ENCODE measurements around the gene PSORS1C2.

The PSORS1C2 gene

GRCh38 chr6:31158863-31159855, 20.3 kb upstream of the PSORS1C2 start:
- H3K4me3 Mint-ChIP-seq = peak overlapping the region; percentile 83
- H3K27ac Mint-ChIP-seq = peak overlapping the region; percentile 59
- H3K9me3 Mint-ChIP-seq = no peaks in the 10 kb centered on the region
- H3K27me3 Mint-ChIP-seq (ENCODE audit: low read depth) = no peaks in the 10 kb centered on the region
- peaks cover 42% of the 10 kb centered on the region for H3K4me1 Mint-ChIP-seq (ENCODE audit: low read depth)
- H3K36me3 Mint-ChIP-seq (ENCODE audit: low read depth) = peaks cover 26% of the 10 kb centered on the region

GRCh38 chr6:31158140-31158862, 19.4 kb upstream of the PSORS1C2 start, which contains the start of gene TCF19:
Gene TCF19, plus strand, starts transcription at chr6:31158589. Its CDS starts 881 bp downstream, at chr6:31159470.
- no peaks in the 10 kb centered on the region for H3K27me3 Mint-ChIP-seq (ENCODE audit: low read depth)
- H3K4me1 Mint-ChIP-seq (ENCODE audit: low read depth) = peaks cover 40% of the 10 kb centered on the region
- no peaks in the 10 kb centered on the region for H3K9me3 Mint-ChIP-seq
- H3K4me3 Mint-ChIP-seq = peak within 1 kb of the TSS; percentile 83
- H3K36me3 Mint-ChIP-seq (ENCODE audit: low read depth) = peaks cover 23% of the 10 kb centered on the region
- peak within 1 kb of the TSS; percentile 59 for H3K27ac Mint-ChIP-seq

GRCh38 chr6:31157513-31158139, 18.8 kb upstream of the PSORS1C2 start, which contains the start of gene CCHCR1:
Gene CCHCR1, minus strand, starts transcription at chr6:31157802. Its CDS starts 202 bp downstream, at chr6:31157600.
- Mint-ChIP-seq H3K4me1 (ENCODE audit: low read depth) (peaks cover 33% of the 10 kb centered on the region), H3K27me3 (ENCODE audit: low read depth) (no peaks in the 10 kb centered on the region), H3K4me3 (peak within 1 kb of the TSS; percentile 83), H3K36me3 (ENCODE audit: low read depth) (peaks cover 17% of the 10 kb centered on the region), H3K27ac (peak within 1 kb of the TSS; percentile 59), H3K9me3 (no peaks in the 10 kb centered on the region)

GRCh38 chr6:31156641-31157040, 17.8 kb upstream of the PSORS1C2 start:
- Mint-ChIP-seq H3K4me3 (peak overlapping the region; percentile 83), H3K27me3 (ENCODE audit: low read depth) (no peaks in the 10 kb centered on the region), H3K27ac (no peak overlapping the region), H3K9me3 (no peaks in the 10 kb centered on the region), H3K4me1 (ENCODE audit: low read depth) (peaks cover 32% of the 10 kb centered on the region), H3K36me3 (ENCODE audit: low read depth) (peaks cover 10% of the 10 kb centered on the region)

GRCh38 chr6:31154436-31154835, 15.6 kb upstream of the PSORS1C2 start:
- H3K4me1 Mint-ChIP-seq (ENCODE audit: low read depth) = peaks cover 18% of the 10 kb centered on the region
- H3K9me3 Mint-ChIP-seq = no peaks in the 10 kb centered on the region
- H3K4me3 Mint-ChIP-seq = no peak overlapping the region
- peaks cover 13% of the 10 kb centered on the region for H3K36me3 Mint-ChIP-seq (ENCODE audit: low read depth)
- H3K27me3 Mint-ChIP-seq (ENCODE audit: low read depth) = no peaks in the 10 kb centered on the region
- peak overlapping the region; percentile 55 for H3K27ac Mint-ChIP-seq

GRCh38 chr6:31152781-31153180, 13.9 kb upstream of the PSORS1C2 start:
- no peak overlapping the region for H3K27ac Mint-ChIP-seq
- no peaks in the 10 kb centered on the region for H3K27me3 Mint-ChIP-seq (ENCODE audit: low read depth)
- no peak overlapping the region for H3K4me3 Mint-ChIP-seq
- peaks cover 12% of the 10 kb centered on the region for H3K4me1 Mint-ChIP-seq (ENCODE audit: low read depth)
- H3K36me3 Mint-ChIP-seq (ENCODE audit: low read depth) = peaks cover 13% of the 10 kb centered on the region
- H3K9me3 Mint-ChIP-seq = no peaks in the 10 kb centered on the region

- Mint-ChIP-seq H3K9me3 (no peaks in the 10 kb centered on the region), H3K4me1 (ENCODE audit: low read depth) (no peaks in the 10 kb centered on the region), H3K4me3 (no peak overlapping the region), H3K36me3 (ENCODE audit: low read depth) (peaks cover 12% of the 10 kb centered on the region), H3K27me3 (ENCODE audit: low read depth) (no peaks in the 10 kb centered on the region), H3K27ac (no peak overlapping the region)
These were observed 11.1 kb upstream of the PSORS1C2 start for GRCh38 chr6:31149827-31150447.

- Mint-ChIP-seq H3K4me1 (ENCODE audit: low read depth) (no peaks in the 10 kb centered on the region), H3K36me3 (ENCODE audit: low read depth) (peaks cover 7% of the 10 kb centered on the region), H3K27me3 (ENCODE audit: low read depth) (no peaks in the 10 kb centered on the region), H3K4me3 (no peak overlapping the region), H3K27ac (no peak overlapping the region), H3K9me3 (no peaks in the 10 kb centered on the region)
These were observed 6.5 kb upstream of the PSORS1C2 start for GRCh38 chr6:31145386-31145785.

GRCh38 chr6:31144970-31145340, 6.1 kb upstream of the PSORS1C2 start:
- Mint-ChIP-seq H3K4me3 (no peak overlapping the region), H3K9me3 (no peaks in the 10 kb centered on the region), H3K36me3 (ENCODE audit: low read depth) (peaks cover 7% of the 10 kb centered on the region), H3K27ac (no peak overlapping the region), H3K4me1 (ENCODE audit: low read depth) (no peaks in the 10 kb centered on the region), H3K27me3 (ENCODE audit: low read depth) (no peaks in the 10 kb centered on the region)

- Mint-ChIP-seq H3K27me3 (ENCODE audit: low read depth) (no peaks in the 10 kb centered on the region), H3K9me3 (no peaks in the 10 kb centered on the region), H3K4me3 (no peak overlapping the region), H3K4me1 (ENCODE audit: low read depth) (no peaks in the 10 kb centered on the region), H3K36me3 (ENCODE audit: low read depth) (peaks cover 7% of the 10 kb centered on the region), H3K27ac (no peak overlapping the region)
These were observed 5.6 kb upstream of the PSORS1C2 start for GRCh38 chr6:31144296-31144969.

- no peak overlapping the region for H3K4me3 Mint-ChIP-seq
- H3K27me3 Mint-ChIP-seq (ENCODE audit: low read depth) = no peaks in the 10 kb centered on the region
- no peaks in the 10 kb centered on the region for H3K9me3 Mint-ChIP-seq
- H3K36me3 Mint-ChIP-seq (ENCODE audit: low read depth) = peaks cover 7% of the 10 kb centered on the region
- no peaks in the 10 kb centered on the region for H3K4me1 Mint-ChIP-seq (ENCODE audit: low read depth)
- no peak overlapping the region for H3K27ac Mint-ChIP-seq
These were observed 4.3 kb upstream of the PSORS1C2 start for GRCh38 chr6:31143148-31143547.

- Mint-ChIP-seq H3K4me3 (no peak overlapping the region), H3K27me3 (ENCODE audit: low read depth) (peaks cover 4% of the 10 kb centered on the region), H3K36me3 (ENCODE audit: low read depth) (peaks cover 7% of the 10 kb centered on the region), H3K27ac (no peak overlapping the region), H3K9me3 (no peaks in the 10 kb centered on the region), H3K4me1 (ENCODE audit: low read depth) (peaks cover 3% of the 10 kb centered on the region)
These were observed 3.5 kb upstream of the PSORS1C2 start for GRCh38 chr6:31142361-31142761.

- H3K9me3 Mint-ChIP-seq = no peaks in the 10 kb centered on the region
- H3K27ac Mint-ChIP-seq = no peak overlapping the region
- peaks cover 5% of the 10 kb centered on the region for H3K27me3 Mint-ChIP-seq (ENCODE audit: low read depth)
- peaks cover 4% of the 10 kb centered on the region for H3K4me1 Mint-ChIP-seq (ENCODE audit: low read depth)
- no peak overlapping the region for H3K4me3 Mint-ChIP-seq
- H3K36me3 Mint-ChIP-seq (ENCODE audit: low read depth) = peaks cover 7% of the 10 kb centered on the region
These were observed 1.8 kb upstream of the PSORS1C2 start for GRCh38 chr6:31140643-31141042.

Data from T-helper 1 cell treated with Interleukin-12 subunit alpha and Interleukin-12 subunit beta and Interleukin-4 antibody, amounts not matched to agents 30 μg/mL and 1 μg/mL, for 36 hours (primary cell).